Panc1 (cell line): ENCODE data around the gene GRHL3.

Experiments used
- CTCF ChIP-seq: fragments of 450-650 bp; IDR thresholded peaks from 2 replicates; pipeline ENCODE4 v1.5.1; 2017; ENCODE audit warnings: mild to moderate bottlenecking
- POLR2AphosphoS5 ChIP-seq: IDR thresholded peaks from 2 replicates; pipeline ENCODE4 v1.6.1; 2012; ENCODE audit warnings: mild to moderate bottlenecking, low read depth, low read length, moderate library complexity
- REST ChIP-seq, 2 experiments: IDR thresholded peaks; 2 replicates each; pipeline ENCODE4 v1.6.1; 2011 to 2012; ENCODE audit warnings: low read depth in 2 of 2, control low read depth in 1 of 2, low read length in 1 of 2, mild to moderate bottlenecking in 1 of 2, moderate library complexity in 1 of 2; ENCODE audit not compliant: insufficient read depth in 1 of 2
- SIN3A ChIP-seq: IDR thresholded peaks from 2 replicates; pipeline ENCODE4 v1.6.1; 2012; ENCODE audit warnings: low read depth, mild to moderate bottlenecking, low read length, moderate library complexity, borderline replicate concordance; ENCODE audit not compliant: insufficient read depth
- TCF7L2 ChIP-seq: IDR thresholded peaks from 2 replicates; pipeline ENCODE4 v1.6.1; 2011; ENCODE audit warnings: mild to moderate bottlenecking, low read depth, low read length, inconsistent platforms

DNA sequence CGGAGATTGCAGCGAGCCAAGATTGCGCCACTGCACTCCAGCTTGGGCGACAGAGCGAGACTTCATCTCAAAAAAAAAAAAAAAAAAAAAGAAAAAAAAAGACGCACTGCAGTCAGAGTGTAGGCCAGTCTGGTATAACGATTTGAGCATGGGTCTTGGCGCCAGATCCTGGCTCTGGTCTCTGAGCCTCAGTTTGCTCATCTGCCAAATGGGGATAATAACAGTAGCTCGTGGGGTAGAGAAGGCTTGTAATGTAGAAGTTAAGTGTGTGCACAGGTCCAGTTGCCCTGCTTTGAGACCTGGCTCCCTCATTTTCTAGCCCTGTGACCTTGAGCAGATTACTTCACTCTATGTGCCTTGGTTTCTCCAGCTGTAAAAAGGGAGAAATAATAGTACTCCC, 26.3 kb upstream of the GRHL3 start:
- no peak for TF ChIP-seq CTCF
- TF ChIP-seq POLR2AphosphoS5 = no peak
- TF ChIP-seq REST (IDR thresholded peaks at IDR 0.05; ENCODE audit: insufficient read depth in 1 of 2, low read depth in 2 of 2, low read length in 1 of 2) = no peak
- TF ChIP-seq TCF7L2 = no peak
- no peak for TF ChIP-seq SIN3A
